ACHN (cell line): ENCODE measurements around the gene CYP1A2.
"Not testable (repeated sequence)": the region's sequence is repeated elsewhere in the genome, so short reads cannot be mapped to it uniquely, and the experiment has no call there.

ENCODE experiments used
- DNase-seq: peaks from one replicate; pipeline ENCODE4 v3.0.0-alpha.2; 2015
- in situ Hi-C: cut with HindIII; loops from 2 replicates; pipeline ENCODE4 v1.10.0; 2017; ENCODE audit warnings: low sequenced_read_pairs, low pct_ligation_motif_present, low pct_unique_long_range_greater_than_20kb

The CYP1A2 gene

DNA sequence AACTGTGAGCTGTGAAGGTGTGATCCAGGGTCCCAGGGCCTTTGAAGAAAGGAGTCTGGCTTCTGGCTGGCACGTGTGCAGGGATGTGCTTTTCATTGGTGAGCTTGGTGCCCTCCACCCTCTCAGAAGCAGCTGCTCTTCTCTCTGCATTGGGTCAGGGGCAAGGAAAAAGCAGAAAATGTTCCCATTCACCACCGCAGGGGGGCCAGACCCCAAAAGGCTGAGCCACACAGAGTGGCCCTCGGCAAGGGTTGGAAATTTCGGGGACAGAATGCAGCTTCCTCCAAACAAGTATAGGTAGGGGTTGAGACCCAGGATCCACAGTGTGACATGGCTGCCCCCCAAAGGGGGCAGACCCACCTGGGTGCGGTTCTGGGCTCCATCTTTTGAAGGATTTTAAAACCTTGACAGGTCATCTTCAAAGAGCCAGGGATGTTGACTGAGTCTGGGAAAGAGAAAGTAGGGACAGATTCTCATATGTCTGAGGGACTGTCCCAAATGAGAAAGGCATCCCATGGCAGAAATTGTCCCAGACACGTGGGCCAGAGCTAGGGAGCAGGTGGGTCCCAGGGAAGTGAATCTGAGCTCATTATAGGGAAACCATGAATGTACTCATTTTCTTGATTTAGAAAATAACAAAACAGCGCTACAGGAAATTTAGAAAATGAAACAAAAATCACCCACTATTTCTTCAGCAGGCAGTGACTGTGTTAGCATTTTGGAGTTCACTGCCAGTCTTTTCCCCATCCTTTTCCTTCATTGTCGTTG lies 36.0 kb downstream of the CYP1A2 start:
- no peak for DNase-seq
- in situ Hi-C loops: no loop called here

DNA sequence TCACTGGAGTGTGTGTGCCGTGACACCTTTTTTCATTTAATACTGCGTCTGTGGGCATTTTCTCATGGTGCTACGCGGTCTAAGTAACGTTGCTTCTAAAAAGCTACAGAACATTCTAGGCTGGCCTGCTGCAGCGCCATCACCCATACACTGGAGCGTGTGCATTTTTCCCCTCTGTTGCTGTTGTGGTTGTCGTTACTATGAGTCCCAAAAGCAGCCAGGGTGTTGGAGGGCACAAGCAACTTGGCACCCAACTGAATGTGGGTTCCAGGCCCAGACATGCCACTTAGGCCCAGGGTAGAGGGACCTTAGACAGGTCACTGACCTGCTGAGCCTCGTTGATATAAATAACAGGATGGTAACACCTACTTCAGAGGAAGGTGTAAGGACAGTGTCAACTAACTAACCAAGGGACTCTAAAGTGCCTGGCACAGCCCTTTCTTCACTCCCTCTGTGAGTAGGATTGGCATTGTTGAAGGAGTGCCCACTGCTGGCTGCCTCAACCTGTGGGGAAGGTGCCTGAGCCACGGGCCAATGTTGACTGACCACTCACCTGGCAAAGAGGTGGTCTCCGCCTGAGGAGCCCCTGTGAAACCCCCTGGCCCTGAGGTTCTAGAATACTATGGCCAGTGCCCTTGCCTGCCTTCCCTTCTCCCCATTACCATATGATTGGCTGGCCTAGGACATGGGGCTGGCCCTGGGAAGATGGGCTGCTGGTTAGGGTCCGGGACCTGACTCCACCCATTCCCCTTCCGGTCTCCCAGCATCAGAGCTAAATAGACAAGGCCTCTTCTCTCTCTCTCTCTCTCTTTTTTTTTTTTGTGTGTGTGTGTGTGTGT lies 36.8 kb downstream of the CYP1A2 start:
- no peak for DNase-seq
- in situ Hi-C loops: no loop called here

DNA sequence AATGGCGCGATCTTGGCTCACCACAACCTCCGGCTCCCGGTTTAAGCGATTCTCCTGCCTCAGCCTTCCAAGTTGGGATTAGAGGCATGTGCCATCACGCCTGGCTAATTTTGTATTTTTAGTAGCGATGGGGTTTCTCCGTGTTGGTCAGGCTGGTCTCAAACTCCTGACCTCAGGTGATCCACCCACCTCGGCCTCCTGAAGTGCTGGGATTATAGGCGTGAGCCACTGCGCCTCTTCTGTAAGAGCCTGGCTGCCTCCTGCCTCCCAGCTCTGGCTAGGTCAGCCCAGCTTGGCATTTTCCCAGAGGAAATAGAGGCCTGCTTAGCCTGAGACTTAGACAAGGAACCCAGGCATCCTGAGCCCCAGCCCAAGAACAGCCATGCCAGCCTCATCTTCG lies 37.4 kb downstream of the CYP1A2 start:
- in situ Hi-C loops, DNase-seq: not testable (repeated sequence)

DNA sequence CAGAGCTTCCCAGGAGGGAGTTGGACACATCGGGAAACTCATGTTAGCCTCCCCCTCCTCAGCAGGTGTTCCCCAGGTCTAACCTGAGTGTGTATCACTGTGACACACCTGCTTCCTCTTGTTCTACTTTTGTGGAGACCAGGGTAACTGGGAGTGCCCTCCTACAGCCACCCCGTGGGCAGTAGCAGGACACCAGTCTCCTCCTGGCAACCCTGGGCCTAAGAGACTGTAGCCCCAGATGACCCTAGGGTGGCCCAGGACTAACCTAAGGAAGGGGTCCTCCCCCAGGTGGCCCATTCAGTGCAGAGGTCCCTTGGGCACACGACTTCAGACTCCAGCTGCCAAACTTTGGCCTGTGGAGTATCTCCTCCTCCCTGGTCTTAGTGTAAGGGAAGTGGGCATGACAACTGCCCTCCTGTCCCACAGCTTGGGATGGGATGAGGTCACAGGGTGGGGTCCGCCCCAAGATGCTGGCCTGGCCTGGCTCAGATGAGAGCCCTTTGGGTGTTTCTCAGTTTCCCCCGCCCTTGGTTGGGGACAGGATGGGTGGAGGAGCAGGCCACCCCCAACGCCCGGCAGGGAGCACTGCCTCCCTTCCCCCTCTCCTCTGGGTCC lies 38.0 kb downstream of the CYP1A2 start:
- DNase-seq: no peak
- in situ Hi-C loops: no loop called here

DNA sequence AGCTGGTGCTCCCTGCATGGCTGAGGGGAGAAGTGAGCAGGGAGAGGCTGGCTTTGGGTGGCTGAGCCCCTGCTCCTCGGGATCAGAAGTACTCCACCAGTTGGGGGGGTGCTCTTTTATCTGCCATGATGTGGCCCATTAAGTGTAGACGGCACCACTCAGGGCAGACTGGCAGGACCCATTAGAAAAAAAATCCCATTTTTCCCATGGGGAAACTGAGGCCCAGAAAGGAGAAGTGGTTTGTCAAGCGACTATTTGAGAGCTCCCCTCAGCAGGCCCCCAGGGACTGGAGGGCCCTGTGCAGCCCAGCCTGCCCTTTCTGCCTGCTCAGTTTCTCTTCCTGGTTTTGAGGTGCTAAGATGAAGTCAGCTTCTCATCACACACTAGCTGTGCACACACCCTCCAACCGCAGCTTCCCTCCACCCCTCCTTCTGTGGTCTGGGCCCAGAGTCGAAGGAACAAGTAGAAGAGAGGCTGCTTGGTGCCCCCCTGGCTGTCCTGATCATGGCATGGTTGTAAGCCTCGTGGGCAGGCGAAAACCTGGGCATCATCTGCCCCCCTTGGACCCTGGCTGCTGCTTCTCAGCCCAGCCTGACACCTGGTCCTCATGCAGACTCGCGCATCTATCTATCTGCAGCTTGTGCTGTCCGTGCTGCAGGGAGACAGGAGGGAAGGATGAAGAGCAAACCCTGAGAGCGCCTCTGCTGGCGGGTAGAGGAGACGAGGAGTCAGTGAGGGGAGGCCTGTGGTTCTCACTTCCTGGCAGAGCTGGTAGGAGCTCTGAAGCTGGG lies 38.8 kb downstream of the CYP1A2 start:
- peak; percentile 58 for DNase-seq
- in situ Hi-C loops: no loop called here

DNA sequence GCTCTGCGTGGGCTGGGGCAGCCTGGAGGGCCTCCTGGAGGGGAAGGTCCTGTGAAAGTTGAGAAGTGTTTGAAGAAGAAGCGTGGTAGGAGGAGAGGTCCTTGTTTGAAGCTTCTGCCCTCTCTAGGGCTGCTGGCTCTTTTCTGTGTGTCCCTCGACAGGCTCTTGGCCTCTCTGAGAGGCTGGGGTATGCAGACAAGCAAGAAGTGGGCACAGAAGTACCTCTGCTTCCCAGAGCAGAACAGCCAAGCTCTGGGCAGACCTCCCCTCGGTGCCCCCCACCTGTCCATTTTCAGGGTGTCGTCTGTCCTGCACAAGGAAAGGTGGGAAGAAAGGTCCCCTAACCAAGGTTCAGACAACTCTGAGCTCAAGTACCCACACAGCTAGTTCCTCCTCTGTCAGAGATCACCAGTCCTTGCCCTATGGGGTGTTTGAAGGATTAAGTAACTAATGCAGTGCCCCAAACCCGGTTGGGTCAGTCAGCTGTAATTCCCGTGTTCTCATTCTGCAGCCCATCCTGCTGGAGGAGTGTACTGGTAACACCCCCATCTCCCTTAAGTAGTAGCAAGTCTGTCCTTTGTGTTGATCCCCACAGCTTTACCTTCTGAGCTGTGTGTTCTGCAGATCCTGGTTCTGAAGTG lies 39.5 kb downstream of the CYP1A2 start:
- DNase-seq: no peak

DNA sequence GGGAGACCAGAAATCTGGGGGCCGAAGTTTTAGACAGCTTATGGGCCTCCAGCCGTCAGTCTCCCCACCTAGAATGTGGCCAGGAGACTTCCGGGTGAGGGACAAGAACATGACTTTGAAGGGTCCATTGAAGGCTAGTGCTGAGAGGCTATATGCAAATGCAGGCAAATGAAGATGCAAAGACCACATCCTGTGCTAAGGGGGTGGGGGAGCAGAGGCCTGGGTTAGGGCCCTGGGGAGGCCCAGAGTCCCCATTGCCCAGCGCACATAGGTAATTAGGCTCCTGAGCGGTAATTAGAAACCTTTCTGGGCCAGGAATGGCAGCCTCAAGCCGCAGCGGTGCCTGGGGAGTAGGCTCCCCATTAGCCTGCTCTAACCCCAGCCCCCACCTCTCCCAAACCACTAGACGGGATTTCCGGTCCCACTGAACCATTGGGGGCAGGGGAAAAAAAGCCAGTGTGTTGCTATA lies 40.1 kb downstream of the CYP1A2 start:
- in situ Hi-C loops: no loop called here
- no peak for DNase-seq

More for the DNA sequence above, 39.5 kb downstream of the CYP1A2 start:
- in situ Hi-C loops: no loop called here

DNA sequence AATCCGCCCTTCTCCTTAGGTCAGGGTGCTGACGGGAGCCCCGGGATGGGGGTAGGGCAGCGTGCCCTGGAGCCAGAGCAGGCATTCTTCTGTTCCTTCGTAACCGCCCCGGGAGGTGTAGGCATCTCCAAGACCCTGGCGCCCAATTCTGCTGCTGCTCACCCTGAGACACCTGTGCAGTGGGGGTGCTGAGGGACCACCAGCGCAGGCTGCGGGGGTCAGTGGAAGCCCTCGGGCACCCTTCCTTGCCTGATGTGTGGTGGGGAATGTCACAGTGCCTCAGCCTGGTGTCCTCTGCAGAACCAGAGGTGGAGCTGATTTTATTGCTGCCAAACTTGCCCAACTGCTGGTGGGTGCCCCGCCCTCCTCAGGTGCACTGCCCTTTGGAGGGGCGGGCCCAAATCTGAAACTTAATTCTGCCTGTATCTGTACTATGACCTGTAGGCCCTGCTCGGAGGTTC lies 40.6 kb downstream of the CYP1A2 start:
- in situ Hi-C loops: no loop called here
- DNase-seq: no peak

DNA sequence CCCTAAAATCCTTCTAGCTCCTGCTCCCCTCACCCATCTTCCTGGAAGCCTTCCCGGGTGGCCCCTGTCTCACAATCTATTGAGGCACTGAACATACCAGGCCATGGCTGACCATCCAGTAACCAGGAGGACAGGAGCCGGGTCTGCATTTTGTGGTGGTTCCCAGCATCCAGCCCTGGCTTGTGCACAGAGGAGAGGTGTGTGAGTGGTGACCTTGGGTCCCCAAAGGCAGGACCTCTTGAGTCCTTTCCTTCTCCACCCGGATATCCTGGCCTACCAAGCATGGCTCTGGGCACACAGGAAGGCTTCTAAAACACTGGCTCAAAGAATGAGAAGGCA lies 41.1 kb downstream of the CYP1A2 start:
- DNase-seq: no peak
- in situ Hi-C loops: no loop called here

DNA sequence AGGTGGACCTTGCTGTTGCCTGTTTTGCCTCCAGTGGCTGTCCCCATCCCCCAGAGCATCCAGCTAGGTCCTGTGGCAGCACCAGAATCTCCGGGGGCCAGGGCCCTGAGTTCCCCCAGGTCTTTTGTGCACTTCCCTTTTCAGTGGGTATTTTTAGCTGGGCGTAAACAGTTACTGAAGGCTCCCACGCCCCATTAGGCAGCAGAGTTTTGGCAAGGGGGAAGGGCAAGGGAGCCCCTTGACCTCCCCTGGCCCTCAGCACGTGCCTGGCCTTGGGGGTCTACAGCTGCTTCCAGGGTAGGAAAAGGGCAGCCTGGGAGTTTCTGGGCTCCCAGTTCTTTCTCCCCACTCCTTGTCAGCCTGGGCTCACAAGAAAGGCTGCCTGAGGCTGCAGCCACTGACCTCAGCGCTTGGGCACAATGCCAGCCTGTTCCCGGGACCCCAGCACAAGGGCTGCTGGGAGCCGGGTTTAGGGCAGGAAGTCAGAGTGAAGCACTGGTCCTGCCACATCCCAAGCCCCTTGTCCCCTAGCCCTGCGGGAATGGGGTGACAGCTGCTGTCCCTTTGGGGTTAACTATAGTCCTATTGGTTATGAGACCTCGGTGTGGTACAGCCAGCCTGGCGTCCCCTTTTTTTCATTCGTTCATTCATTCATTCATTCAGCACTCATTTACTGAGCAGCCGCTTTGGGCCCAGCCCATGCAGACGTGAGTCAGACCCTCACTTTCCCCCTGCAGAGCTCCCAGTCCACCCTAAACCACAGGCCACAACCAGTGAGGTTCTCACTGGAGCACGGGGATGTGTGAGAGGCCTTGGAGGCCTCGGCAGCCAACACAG lies 41.7 kb downstream of the CYP1A2 start:
- DNase-seq: peak; percentile 84
- in situ Hi-C loops: no loop called here

DNA sequence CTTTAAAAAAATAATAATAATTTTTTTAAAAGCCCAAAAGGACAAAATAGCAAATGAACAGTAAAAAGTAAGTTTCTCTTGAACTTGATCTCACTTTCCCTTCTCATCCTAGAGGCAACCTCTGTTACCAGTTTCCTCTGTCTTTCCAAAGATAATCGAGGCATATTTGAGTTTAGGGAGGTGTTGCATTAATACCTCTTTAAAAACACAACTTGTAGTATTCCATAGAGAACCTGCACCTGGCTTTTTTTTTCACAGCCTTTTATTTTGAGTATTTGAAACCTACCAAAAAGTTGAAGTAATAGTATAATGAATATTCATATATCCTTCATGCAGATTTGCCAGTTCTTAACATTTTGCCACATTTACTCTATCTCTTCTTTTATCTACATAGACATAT lies 42.4 kb downstream of the CYP1A2 start:
- in situ Hi-C loops: no loop called here

DNA sequence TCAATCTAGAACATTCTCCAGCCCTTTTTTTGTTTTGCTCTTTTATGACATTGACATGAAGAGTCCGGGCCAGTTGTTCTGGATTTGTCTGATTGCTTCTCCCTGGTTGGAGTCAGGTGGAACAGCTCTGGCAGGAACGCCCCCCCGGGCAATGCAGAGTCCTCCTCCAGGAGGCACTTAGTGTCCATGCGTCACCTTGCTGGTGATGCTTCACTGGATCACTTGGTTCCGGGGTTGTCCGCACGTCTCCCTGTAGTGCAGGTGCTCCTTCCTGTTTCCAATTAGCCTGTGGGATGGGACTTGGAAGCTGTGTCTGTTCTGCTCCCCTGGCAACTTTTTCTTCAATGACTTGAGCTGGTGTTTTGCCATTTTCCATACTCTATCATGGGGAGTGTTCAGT lies 43.0 kb downstream of the CYP1A2 start:
- in situ Hi-C loops: no loop called here
- DNase-seq: no peak

More for the DNA sequence above, 42.4 kb downstream of the CYP1A2 start:
- DNase-seq: no peak

DNA sequence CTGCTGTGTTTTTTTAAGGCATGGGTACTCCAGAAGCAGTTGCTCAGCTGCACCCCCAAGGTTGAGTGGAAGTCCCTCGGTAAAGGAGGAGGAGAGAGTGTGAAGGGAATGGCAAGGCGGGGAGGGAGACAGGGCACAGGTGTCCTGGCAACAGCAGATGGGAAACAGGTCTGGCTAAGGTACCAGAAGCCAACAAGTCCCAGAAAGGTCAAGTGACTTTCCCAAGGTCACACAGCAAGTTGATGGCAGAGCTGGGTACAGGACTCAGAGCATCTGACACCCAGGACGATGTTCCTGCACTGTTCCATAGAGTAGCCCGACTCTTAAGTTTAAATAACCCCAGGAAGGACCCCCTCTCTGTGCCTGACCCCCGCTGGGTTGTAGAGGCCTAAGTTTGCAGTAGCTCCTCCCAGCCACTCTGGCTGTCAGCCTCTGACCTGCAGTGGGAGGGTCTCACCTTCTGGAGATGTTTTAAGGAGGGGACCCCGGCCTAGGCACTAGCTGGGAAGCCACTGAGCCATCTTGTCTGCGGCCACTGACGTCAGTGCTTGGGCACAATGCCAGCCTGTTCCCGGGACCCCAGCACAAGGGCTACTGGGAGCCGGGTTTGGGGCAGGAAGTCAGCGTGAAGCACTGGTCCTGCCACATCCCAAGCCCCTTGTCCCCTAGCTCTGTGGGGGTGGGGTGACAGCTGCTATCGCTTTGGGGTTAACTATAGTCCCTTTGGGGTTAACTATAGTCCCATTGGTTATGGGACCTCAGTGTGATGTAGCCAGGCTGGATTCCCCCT lies 43.8 kb downstream of the CYP1A2 start:
- in situ Hi-C loops: no loop called here
- no peak for DNase-seq

DNA sequence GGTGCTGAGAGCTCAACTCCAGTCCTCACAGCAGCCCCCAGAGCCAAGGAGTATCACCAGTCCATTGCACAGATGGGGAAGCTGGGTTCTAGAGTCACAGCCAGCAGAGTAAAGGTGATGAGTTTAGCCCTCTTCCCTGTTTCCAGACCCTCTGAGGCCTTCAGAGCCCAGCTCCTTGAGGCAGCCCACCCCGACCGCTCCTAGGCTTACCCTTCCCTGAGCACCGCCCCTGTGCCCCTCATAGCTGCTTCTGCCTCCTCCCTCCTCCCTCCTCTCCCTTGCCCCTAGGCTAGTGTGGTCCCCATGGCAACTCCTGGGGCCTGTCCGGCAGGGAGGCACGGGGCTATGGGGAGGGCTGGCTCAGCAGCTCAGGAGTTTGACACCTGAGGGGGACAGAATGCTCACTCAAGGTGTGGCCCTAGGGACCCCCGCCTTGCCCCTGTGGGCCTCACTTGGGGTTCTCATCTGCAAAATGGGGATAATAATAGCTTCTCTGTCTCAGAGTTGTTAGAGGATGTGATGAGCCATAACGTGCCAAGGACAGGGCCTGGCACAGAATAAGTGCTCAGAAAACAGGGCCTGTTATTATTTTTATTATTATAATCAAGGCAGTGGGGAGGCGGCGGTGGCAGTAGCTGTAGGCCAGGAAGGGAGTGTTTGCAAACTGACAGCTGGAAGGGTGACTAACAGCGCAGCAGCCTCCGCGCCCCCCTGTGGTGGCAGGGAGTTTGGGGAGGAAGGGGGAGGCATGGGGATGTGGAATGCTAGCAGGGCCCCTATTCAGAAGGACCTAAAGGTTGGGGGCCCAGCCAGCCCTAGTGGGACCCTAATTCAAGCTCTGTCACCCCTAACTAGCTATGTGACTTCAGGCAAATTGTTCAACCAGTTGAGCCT lies 44.7 kb downstream of the CYP1A2 start:
- no peak for DNase-seq

DNA sequence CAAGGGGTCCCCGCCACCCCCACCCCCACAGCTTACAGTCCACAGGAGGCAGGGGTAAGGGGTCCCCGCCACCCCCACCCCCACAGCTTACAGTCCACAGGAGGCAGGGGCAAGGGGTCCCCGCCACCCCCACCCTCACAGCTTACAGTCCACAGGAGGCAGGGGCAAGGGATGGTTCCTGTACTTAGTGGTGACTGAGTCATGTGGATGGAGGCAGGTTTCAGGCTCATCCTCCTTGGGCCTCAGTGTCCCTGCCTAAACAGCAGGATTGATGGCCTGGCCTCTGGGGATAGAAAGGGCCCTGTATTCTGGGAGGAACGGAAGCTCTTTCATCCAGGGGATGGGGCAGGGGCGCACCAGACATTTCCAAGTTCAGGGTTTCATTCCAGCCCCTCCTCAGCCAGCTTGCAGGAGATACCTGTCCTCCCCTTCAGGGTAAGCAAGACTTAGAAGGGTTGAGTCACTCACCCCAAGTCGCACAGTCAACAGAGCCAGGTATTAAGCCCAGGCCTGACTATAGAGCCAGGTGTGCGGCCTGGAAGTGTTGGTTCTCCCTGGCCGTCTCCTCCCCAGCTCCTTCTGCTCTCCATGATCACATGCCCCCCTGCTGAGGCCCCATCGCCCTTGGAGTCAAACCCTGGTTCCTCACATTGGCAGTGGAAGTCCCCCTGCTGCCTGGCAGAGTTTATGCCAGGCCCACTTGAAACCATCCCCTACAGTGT lies 45.8 kb downstream of the CYP1A2 start:
- DNase-seq: no peak
- in situ Hi-C loops: no loop called here

More for the DNA sequence above, 44.7 kb downstream of the CYP1A2 start:
- in situ Hi-C loops: no loop called here
